ENCODE data around the gene GIPC2. TPM values are rescaled to one million over a fixed set of nuclear protein-coding genes. Genes with fewer than 3 reads are reported as not detected.
"Not testable (repeated sequence)": the region's sequence is repeated elsewhere in the genome, so short reads cannot be mapped to it uniquely, and the experiment has no call there.

GIPC2 gene
- total RNA-seq, 1 experiment from 2014 or later: 0.26 TPM

- TF ChIP-seq TCF7L2 (IDR thresholded peaks at IDR 0.05; ENCODE audit: low read depth, low read length): no peak
- TF ChIP-seq POLR2AphosphoS5 (IDR thresholded peaks at IDR 0.05; ENCODE audit: low read depth, low read length): no peak
- no peak for TF ChIP-seq SIN3A (IDR thresholded peaks at IDR 0.05; ENCODE audit: borderline replicate concordance, insufficient read depth, low read depth, low read length)
- no peak for TF ChIP-seq REST (IDR thresholded peaks at IDR 0.05; ENCODE audit: insufficient read depth in 1 of 2, low read depth in 2 of 2, low read length in 1 of 2)
- TF ChIP-seq CTCF (IDR thresholded peaks at IDR 0.05): no peak
- Histone ChIP-seq H3K9me3 (ENCODE audit: control insufficient read depth, insufficient read depth, low read depth, low read length) (no peaks in the 10 kb centered on the region), H3K4me1 (ENCODE audit: control insufficient read depth, insufficient read depth, low read length) (no peaks in the 10 kb centered on the region), H3K36me3 (ENCODE audit: control insufficient read depth, insufficient read depth, low read length) (no peaks in the 10 kb centered on the region), H3K27me3 (ENCODE audit: control insufficient read depth, insufficient read depth, low read length) (no peaks in the 10 kb centered on the region), H3K27ac (ENCODE audit: low read length) (no peak overlapping the region), H3K4me3 (ENCODE audit: low read depth in 2 of 2, low read length in 2 of 2) (no peak overlapping the region)
- ChIA-PET POLR2A (no interaction called here), CTCF (no interaction called here)
- intact Hi-C loops (cut with micrococcal nuclease; ENCODE audit: unreplicated experiment) (no loop called here), in situ Hi-C loops (cut with HindIII; ENCODE audit: low pct_unique_long_range_greater_than_20kb, low sequenced_read_pairs) (no loop called here)
- BruUV-seq (replicated peaks): no TSS peak
- DNase-seq (ENCODE audit: low read depth, low spot score) (no peak), ATAC-seq (no peak)
Observed at GRCh38 chr1:78080767-78081166, 35.0 kb downstream of the GIPC2 start.

- no peak for TF ChIP-seq SIN3A (IDR thresholded peaks at IDR 0.05; ENCODE audit: borderline replicate concordance, insufficient read depth, low read depth, low read length)
- no peak for TF ChIP-seq TCF7L2 (IDR thresholded peaks at IDR 0.05; ENCODE audit: low read depth, low read length)
- no peak for TF ChIP-seq POLR2AphosphoS5 (IDR thresholded peaks at IDR 0.05; ENCODE audit: low read depth, low read length)
- no peak for TF ChIP-seq CTCF (IDR thresholded peaks at IDR 0.05)
- no peak for TF ChIP-seq REST (IDR thresholded peaks at IDR 0.05; ENCODE audit: insufficient read depth in 1 of 2, low read depth in 2 of 2, low read length in 1 of 2)
- H3K9me3 ChIP-seq (ENCODE audit: control insufficient read depth, insufficient read depth, low read depth, low read length): no peaks in the 10 kb centered on the region
- intact Hi-C loops (cut with micrococcal nuclease; ENCODE audit: unreplicated experiment) (no loop called here), in situ Hi-C loops (cut with HindIII; ENCODE audit: low pct_unique_long_range_greater_than_20kb, low sequenced_read_pairs) (no loop called here)
- no peaks in the 10 kb centered on the region for H3K36me3 ChIP-seq (ENCODE audit: control insufficient read depth, insufficient read depth, low read length)
- no TSS peak for BruUV-seq (replicated peaks)
- DNase-seq (ENCODE audit: low read depth, low spot score) (no peak), ATAC-seq (no peak)
- H3K4me1 ChIP-seq (ENCODE audit: control insufficient read depth, insufficient read depth, low read length): no peaks in the 10 kb centered on the region
- H3K27me3 ChIP-seq (ENCODE audit: control insufficient read depth, insufficient read depth, low read length): no peaks in the 10 kb centered on the region
- POLR2A ChIA-PET: no interaction called here
- no peak overlapping the region for H3K4me3 ChIP-seq (ENCODE audit: low read depth in 2 of 2, low read length in 2 of 2)
- CTCF ChIA-PET: no interaction called here
- no peak overlapping the region for H3K27ac ChIP-seq (ENCODE audit: low read length)
Observed at GRCh38 chr1:78081980-78082860, 36.5 kb downstream of the GIPC2 start.

GRCh38 chr1:78084639-78085038, 38.9 kb downstream of the GIPC2 start:
- DNase-seq (ENCODE audit: low read depth, low spot score); H3K36me3 ChIP-seq (ENCODE audit: control insufficient read depth, insufficient read depth, low read length); H3K27me3 ChIP-seq (ENCODE audit: control insufficient read depth, insufficient read depth, low read length); CTCF ChIA-PET; BruUV-seq (replicated peaks); H3K27ac ChIP-seq (ENCODE audit: low read length); H3K4me3 ChIP-seq (ENCODE audit: low read depth in 2 of 2, low read length in 2 of 2); H3K9me3 ChIP-seq (ENCODE audit: control insufficient read depth, insufficient read depth, low read depth, low read length); intact Hi-C loops (cut with micrococcal nuclease; ENCODE audit: unreplicated experiment); H3K4me1 ChIP-seq (ENCODE audit: control insufficient read depth, insufficient read depth, low read length); in situ Hi-C loops (cut with HindIII; ENCODE audit: low pct_unique_long_range_greater_than_20kb, low sequenced_read_pairs); POLR2A ChIA-PET; ATAC-seq: not testable (repeated sequence)

Data from Panc1 (cell line).